NCI-H128 (cell line): ENCODE measurements around the gene CXCL1.

Source experiments
- DNase-seq: peaks from one replicate; lab custom pipeline; 2025; ENCODE audit not compliant: unreplicated experiment; lab: John Stamatoyannopoulos, UW

The CXCL1 gene

GRCh38 chr4:73916172-73916925 lies 47.2 kb downstream of the CXCL1 start:
- DNase-seq, result no peak

DNA sequence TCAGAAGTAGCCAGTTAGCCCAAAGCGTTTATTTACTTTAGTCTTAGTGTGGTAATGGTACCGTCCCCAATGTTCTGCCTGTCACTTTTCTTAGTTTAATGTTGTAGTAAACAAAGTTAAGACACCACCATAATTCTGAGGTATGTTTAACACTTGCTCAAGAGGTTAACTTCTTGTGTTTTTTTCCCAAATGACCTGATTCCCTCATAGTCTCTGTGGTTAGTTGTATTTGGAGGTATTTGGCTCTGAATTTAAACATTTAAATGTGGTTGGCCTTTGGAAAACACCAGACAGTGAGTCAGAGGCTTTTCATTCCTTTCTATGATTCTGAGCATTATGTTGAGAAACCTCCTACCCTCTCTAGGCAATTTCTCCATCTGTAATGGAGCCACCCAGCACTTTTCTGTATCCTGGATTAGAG lies 47.9 kb downstream of the CXCL1 start:
- DNase-seq, result no peak

- DNase-seq, result no peak
Observed at GRCh38 chr4:73918058-73918457, 48.9 kb downstream of the CXCL1 start.

DNA sequence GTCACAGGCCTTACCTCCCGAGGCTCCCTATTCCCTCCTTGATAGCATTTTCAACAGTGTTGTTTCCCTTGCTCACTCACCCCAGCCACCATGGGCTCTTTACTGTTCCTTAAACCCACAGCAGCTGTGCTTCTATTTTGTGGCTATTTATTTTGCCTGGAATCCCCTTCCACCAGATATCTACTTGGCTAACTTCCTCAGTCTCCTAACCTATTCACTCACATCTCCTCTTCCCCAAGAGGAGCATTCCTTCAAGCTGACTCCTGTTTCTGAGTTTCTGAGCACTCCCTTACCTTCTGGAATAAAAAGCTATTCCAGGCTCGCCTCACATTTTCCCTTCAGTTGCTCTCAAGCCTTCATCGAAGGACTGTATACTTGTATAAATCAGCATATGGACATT lies 50.5 kb downstream of the CXCL1 start:
- no peak for DNase-seq
